GM12865 (cell line): ENCODE data around the gene STON1.

ENCODE experiments used
- DNase-seq: peaks from one replicate; pipeline ENCODE4 v3.0.0; 2010; ENCODE audit warnings: low read depth
- H3K4me3 ChIP-seq: 2 replicates; pipeline ENCODE4 v1.5.1; 2011; ENCODE audit warnings: mild to moderate bottlenecking, low read depth, low read length, control low read depth
- CTCF ChIP-seq: IDR thresholded peaks from 2 replicates; pipeline ENCODE4 v1.5.1; 2011; ENCODE audit warnings: low read length, control low read depth, low read depth, inconsistent platforms; ENCODE audit not compliant: insufficient read depth; ENCODE audit errors: missing control alignments

Gene STON1

GRCh38 chr2:48488545-48488944 is 41.4 kb upstream of the STON1 start:
- H3K4me3 ChIP-seq: no peak overlapping the region
- no peak for TF ChIP-seq CTCF
- DNase-seq: no peak

- DNase-seq: no peak
- no peak for TF ChIP-seq CTCF
- no peak overlapping the region for H3K4me3 ChIP-seq
Measured at GRCh38 chr2:48496849-48497248, 33.1 kb upstream of the STON1 start.

- H3K4me3 ChIP-seq: no peak overlapping the region
- no peak for TF ChIP-seq CTCF
- no peak for DNase-seq
Measured at GRCh38 chr2:48504647-48505327, 25.2 kb upstream of the STON1 start.

- TF ChIP-seq CTCF: no peak
- H3K4me3 ChIP-seq: no peak overlapping the region
- DNase-seq: no peak
Measured at GRCh38 chr2:48507111-48507510, 22.8 kb upstream of the STON1 start.

GRCh38 chr2:48508461-48509124 is 21.4 kb upstream of the STON1 start:
- DNase-seq: no peak
- no peak for TF ChIP-seq CTCF
- H3K4me3 ChIP-seq: no peak overlapping the region

- no peak overlapping the region for H3K4me3 ChIP-seq
- no peak for TF ChIP-seq CTCF
- DNase-seq: no peak
Measured at GRCh38 chr2:48510329-48510728, 19.6 kb upstream of the STON1 start.
